Psoas muscle (tissue), 8 donors: ENCODE measurements around the gene ORM1. TPM values are rescaled to one million over a fixed set of nuclear protein-coding genes. Genes with fewer than 3 reads are reported as not detected.

Experiments used
- ATAC-seq, 4 donors: fragments of 200-7000 bp; cut with Tn5 transposase; one replicate each; pipeline ENCODE4 v1.9.1; 2020; ENCODE audit warnings: moderate library complexity in 3 of 4, mild to moderate bottlenecking in 2 of 4
- DNase-seq, 2 donors: peaks; one replicate each; pipeline ENCODE4 v3.0.0-alpha.2; 2020
- H3K27ac ChIP-seq: fragments of 200-600 bp; one replicate; pipeline ENCODE4 v1.8.0; 2022
- H3K27me3 ChIP-seq, 3 donors: fragments of 200-600 bp in 1 of 3; one replicate each; pipeline versions ENCODE4 v1.6.1 to v1.8.0; 2013 to 2022; ENCODE audit warnings: low read length in 2 of 3, mild to moderate bottlenecking in 2 of 3, moderate library complexity in 1 of 3; ENCODE audit not compliant: insufficient read depth in 3 of 3
- H3K36me3 ChIP-seq, 2 donors: fragments of 200-600 bp in 1 of 2; one replicate each; pipeline versions ENCODE4 v1.6.1 to v1.8.0; 2013 to 2022; ENCODE audit warnings: low read depth in 1 of 2, mild to moderate bottlenecking in 1 of 2, moderate library complexity in 1 of 2; ENCODE audit not compliant: insufficient read depth in 1 of 2
- H3K4me1 ChIP-seq: fragments of 200-600 bp; one replicate; pipeline ENCODE4 v1.8.0; 2022
- H3K4me3 ChIP-seq: fragments of 200-600 bp; one replicate; pipeline ENCODE4 v1.8.0; 2022; ENCODE audit warnings: mild to moderate bottlenecking
- H3K9me3 ChIP-seq: fragments of 200-600 bp; one replicate; pipeline ENCODE4 v1.8.0; 2022
- CTCF ChIP-seq: fragments of 200-600 bp; IDR thresholded peaks from one replicate; pipeline ENCODE4 v1.8.0; 2022; ENCODE audit warnings: antibody characterized with exemption
- WGBS, 3 donors: extraction: QIAGEN DNeasy Blood & Tissue Kit; methylation state at CpG; one replicate each; pipeline versions ENCODE4 v1.1.6 to v1.1.7; 2013; 5-methylcytosine and 5-hydroxymethylcytosine counted together
- intact Hi-C, 2 donors: fragments of 100-400 bp; cut with DNase I; formaldehyde crosslinking; loops; one replicate each; pipeline versions ENCODE4 v1.11.0 to v1.14.2; 2022
- polyA plus RNA-seq, 3 donors: library from polyadenylated mRNA; stranded (reverse); fragments of 200-250 nt; gene quantifications; one replicate each; pipeline ENCODE4 v1.2.3, GENCODE V29; 2013
- total RNA-seq, 4 donors: library from RNA; stranded (reverse); fragmentation: NEBNext Ultra II Directional in 2 of 4; extraction: Animal tissue kit (Norgen Biotek cat#: 25700) in 2 of 4; gene quantifications; one replicate each; pipeline versions ENCODE4 v1.2.1 to v1.2.4, GENCODE V29; 2021 to 2023
- donor health status: healthy with polysubstance abuse.
- donor health status: DM: no; HTN: no; CAD: no; lungs with moderate emphysema.
- donor health status: Bipolar disorder and iron deficiency.
- donor health status: healthy.
- donor health status: DM: yes; HTN: yes; CAD: no.
- donor health status: DM: no; HTN: no; CAD: no.
- donor health status: DM: no; HTN: no; CAD: no.
- donor health status: DM: yes; HTN: yes; CAD: no.

The ORM1 gene
- total and polyA plus RNA-seq, 7 donors: 0.21 to 2.8 (median 1.2) TPM; not detected in 3

- WGBS, 3 donors: 65 to 75% (median 70%) methylated on average over 11 of the region's 11 CpGs
- H3K27me3 ChIP-seq: no peaks in the 10 kb centered on the region
- no peak overlapping the region for H3K27ac ChIP-seq
- no peaks in the 10 kb centered on the region for H3K9me3 ChIP-seq
- peaks cover 0 to 49% of the 10 kb centered on the region in 2 donors for H3K36me3 ChIP-seq
- no peaks in the 10 kb centered on the region for H3K4me1 ChIP-seq
- DNase-seq (no peak), ATAC-seq (no peak)
- no peak for TF ChIP-seq CTCF
- intact Hi-C loops: no loop called here
- no peak overlapping the region for H3K4me3 ChIP-seq
Measured at GRCh38 chr9:114346146-114346545, 23.2 kb downstream of the ORM1 start.

DNA sequence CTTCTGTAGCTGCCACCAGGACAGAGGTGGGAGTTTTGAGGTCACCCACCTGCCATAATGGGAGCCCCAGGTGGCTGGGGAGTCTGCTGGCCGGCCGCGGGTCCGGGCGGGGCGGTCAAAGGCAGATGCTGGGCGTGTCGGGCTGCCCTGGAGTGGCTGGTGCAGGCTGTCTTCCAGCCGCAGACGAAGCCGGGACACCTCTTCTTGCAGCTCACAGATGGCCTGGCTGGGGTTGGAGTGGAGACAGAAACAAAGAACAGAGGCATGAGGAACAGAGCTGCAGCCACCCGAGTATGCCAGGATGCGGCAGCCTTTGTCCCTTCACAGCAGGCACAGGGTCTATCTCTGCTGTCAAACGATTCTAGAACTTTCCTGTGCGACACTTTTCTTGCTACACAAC is 24.8 kb downstream of the ORM1 start:
- 71 to 83% (median 77%) methylated on average over 13 to 15 of the region's 15 CpGs for WGBS, 3 donors
- Histone ChIP-seq H3K9me3 (no peaks in the 10 kb centered on the region), H3K27ac (no peak overlapping the region), H3K4me3 (no peak overlapping the region), H3K36me3 (peaks cover 0 to 47% of the 10 kb centered on the region in 2 donors), H3K4me1 (no peaks in the 10 kb centered on the region), H3K27me3 (no peaks in the 10 kb centered on the region)
- ATAC-seq: no peak
- intact Hi-C loops: no loop called here
- TF ChIP-seq CTCF: no peak
- DNase-seq: no peak

- Histone ChIP-seq H3K9me3 (no peaks in the 10 kb centered on the region), H3K4me1 (no peaks in the 10 kb centered on the region), H3K4me3 (no peak overlapping the region), H3K27me3 (no peaks in the 10 kb centered on the region), H3K36me3 (peaks cover 0 to 47% of the 10 kb centered on the region in 2 donors), H3K27ac (no peak overlapping the region)
- WGBS, 3 donors: 79 to 90% (median 85%) methylated on average over 12 of the region's 12 CpGs
- intact Hi-C loops: no loop called here
- TF ChIP-seq CTCF: no peak
- DNase-seq (no peak), ATAC-seq (no peak)
Measured at GRCh38 chr9:114348261-114348905, 25.5 kb downstream of the ORM1 start.

DNA sequence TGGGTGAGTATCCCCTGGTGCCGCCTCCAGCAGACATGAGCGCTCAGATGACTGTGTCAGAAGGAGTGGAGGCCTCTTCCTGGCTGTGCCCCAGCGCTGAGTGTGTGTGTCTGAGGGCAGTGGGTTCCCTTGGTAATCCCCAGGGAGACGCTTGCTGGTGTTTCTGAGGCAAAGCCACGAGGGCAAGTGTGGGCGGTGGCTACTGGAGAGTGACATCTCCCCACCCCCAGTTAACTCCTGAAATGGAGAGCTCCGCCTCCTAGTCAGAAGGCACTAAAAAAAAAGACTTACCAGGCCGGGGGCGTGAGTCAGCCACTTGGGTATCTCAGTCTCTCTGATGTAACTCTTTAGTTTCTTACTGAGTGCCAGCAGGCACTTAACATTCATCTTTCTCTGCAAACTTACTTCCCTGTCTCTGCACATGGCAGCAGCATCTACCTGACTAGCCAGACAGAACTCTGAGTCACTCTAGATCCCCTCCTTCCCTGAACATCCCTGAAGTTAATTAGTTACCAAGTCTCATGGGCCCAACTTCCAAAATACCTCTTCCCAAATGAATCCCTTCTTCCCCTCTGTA is 26.1 kb downstream of the ORM1 start:
- ATAC-seq (peak; percentile 30 to 73 (median 62)), DNase-seq (peak; percentile 65 to 74)
- Histone ChIP-seq H3K36me3 (peaks cover 0 to 47% of the 10 kb centered on the region in 2 donors), H3K27ac (no peak overlapping the region), H3K9me3 (no peaks in the 10 kb centered on the region), H3K27me3 (no peaks in the 10 kb centered on the region), H3K4me3 (no peak overlapping the region), H3K4me1 (no peaks in the 10 kb centered on the region)
- WGBS, 3 donors: 54 to 67% (median 63%) methylated on average over 9 of the region's 9 CpGs
- TF ChIP-seq CTCF: no peak
- intact Hi-C loops: no loop called here
